GM21619 (cell line): Measurements from ENCODE around the gene HIGD2B.
"Not testable (repeated sequence)": the region's sequence is repeated elsewhere in the genome, so short reads cannot be mapped to it uniquely, and the experiment has no call there.

Experiments
- ATAC-seq: cut with Tn5 transposase; IDR thresholded peaks from one replicate; pipeline ENCODE4 v1.9.1; 2021; ENCODE audit not compliant: unreplicated experiment

Gene HIGD2B

GRCh38 chr15:72685925-72686794 is at the start of gene HIGD2B, which contains the start of gene BBS4:
TSS of gene HIGD2B (minus strand) at chr15:72686182. CDS start at chr15:72676374, 9,808 bp downstream.
TSS of gene BBS4 (plus strand) at chr15:72686207. CDS start at chr15:72686228, 21 bp downstream.
- ATAC-seq = peak; percentile 97

DNA sequence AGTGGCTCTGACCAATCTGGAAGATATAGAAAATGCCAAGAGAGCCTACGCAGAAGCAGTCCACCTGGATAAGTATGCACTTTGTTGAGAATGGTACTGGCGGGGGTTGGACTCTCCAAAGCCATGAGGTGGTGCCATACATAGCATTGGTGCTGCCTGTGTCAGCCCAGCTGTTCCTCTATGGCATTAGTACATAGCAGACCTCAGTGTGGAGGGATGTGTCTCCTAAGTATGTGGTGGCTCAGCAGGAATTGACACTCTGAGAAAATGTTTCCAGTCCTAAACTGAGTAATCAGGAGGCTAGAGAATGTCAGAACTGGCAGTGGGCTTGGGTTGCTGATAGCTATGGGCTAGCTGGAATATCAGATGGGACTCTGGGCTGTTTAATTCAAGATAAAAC is 49.1 kb upstream of the HIGD2B start:
- no peak for ATAC-seq

DNA sequence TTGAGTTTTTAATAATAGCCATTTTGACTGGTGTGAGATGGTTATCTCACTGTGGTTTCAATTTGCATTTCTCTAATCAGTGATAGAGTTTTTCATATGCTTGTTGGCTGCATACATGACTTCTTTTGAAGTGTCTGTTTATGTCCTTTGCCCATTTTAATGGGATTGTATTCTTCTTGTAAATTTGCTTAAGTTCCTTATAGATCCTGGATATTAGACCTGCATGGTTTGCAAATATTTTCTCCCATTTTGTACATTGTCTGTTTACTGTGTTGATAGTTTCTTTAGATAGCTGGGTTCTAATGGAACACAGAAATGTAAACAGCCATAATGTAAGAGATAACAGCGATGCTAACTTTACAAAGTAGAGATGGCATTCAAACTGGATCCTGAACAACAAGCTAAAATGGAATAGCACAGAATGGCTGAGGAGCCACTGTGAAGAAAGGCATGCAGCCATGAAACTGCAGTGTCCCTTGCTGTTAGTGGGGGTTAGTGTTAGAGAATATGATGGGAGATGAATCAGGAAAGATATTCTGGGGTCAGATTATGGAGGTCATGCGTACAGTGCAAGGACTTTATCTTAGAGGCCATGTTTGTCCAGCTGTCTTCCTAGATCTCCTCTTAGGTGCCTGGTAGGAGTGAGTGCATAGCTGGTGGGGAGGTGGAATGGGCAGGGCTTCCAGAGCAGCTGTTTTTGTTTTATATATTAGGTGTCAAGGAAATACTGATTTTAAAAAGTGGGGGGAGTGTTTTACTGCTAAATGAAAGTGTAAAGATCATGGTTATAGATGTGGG is 48.2 kb upstream of the HIGD2B start:
- no peak for ATAC-seq

- ATAC-seq = no peak
Measured at GRCh38 chr15:72732516-72732915, 46.5 kb upstream of the HIGD2B start.

DNA sequence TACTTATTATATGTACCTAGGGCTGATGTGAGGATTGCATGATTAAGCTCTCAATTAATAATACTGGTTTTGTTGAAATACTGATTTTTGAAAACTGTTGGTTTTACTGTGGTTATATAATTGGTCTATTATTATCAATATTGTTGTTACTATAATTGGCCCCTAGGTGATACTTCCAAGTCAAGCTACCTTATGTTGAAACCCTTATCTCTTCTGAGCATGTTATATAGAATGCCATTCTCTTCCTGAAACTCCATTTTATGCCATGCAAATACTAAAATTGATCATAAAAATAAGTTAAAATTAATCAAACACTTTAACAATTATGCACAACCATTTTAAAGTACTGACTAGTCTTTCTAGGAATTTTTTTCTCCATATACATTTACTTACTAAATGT is 46.1 kb upstream of the HIGD2B start:
- no peak for ATAC-seq

DNA sequence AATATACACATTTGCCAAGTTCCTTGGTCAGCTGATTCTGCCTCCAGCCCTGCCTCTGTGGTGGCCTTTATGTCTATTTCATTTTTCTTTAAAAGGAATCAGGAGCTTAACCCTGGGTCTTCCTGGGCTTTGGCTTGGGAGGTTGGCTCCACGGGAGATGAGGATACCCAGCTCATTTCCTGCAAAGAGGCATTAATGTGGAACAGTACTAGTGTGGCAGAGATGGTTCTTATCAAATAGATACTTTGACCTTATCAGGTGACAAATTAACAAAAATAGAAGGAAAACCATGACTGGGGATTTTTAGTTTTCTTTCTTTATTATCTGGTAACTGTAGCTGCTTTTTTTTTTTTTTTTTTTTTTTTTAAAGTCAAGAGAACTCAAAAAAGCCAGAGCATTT is 42.8 kb upstream of the HIGD2B start:
- no peak for ATAC-seq

DNA sequence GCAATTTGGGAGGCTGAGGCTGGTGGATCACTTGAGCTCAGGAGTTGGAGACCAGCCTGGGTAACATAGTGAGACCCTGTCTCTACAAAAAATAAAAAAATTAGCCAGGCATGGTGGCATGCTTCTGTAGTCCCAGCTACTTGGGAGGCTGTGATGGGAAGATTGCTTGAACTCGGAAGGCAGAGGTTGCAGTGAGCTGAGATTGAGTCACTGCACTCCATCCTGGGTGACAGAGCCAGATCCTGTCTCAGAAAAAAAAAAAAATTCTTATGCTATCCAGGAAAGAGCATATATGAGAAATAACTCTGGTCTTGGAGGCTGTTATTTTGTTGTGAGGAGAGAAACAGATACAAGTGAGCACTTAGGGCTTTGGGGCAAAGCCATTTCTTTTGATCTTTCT is 42.3 kb upstream of the HIGD2B start:
- not testable (repeated sequence) for ATAC-seq

- ATAC-seq = no peak
Measured at GRCh38 chr15:72727154-72727553, 41.2 kb upstream of the HIGD2B start.

DNA sequence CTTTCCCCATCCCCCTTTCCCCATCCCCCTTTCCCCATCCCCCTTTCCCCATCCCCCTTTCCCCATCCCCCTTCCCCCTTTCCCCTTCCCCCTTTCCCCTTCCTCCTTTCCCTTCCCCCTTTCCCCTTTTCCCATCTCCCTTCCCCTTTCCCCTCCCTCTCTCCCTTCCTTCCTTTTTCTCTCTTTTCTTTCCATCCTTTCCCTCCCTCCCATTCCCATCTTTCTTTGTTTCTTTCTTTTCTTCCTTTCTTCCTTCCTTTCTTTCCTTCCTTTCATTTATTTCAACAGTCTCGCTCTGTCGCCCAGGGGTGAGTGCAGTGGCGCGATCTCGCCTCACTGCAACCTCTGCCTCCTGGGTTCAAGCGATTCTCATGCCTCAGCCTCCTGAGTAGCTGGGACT is 39.9 kb upstream of the HIGD2B start:
- ATAC-seq = not testable (repeated sequence)

GRCh38 chr15:72725446-72725845 is 39.5 kb upstream of the HIGD2B start:
- no peak for ATAC-seq

DNA sequence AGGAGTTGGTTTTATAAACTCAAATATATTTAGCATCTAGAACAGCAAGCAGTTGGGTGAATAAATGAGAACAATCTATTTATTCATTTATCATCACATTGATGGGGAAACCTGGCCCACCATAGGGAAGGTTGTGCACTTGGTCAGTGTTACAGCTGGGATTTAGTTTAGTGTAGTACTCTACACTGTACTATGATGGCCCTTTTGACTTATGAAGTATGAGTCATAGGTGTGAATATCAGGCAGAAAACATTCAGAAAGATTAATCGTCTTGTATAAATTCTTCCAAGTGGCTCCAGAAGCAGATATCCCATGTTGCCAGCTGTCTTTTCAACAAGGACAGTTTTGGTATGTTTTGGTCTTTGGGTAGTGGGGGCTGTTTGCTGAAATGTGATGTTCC is 38.0 kb upstream of the HIGD2B start:
- ATAC-seq = no peak

DNA sequence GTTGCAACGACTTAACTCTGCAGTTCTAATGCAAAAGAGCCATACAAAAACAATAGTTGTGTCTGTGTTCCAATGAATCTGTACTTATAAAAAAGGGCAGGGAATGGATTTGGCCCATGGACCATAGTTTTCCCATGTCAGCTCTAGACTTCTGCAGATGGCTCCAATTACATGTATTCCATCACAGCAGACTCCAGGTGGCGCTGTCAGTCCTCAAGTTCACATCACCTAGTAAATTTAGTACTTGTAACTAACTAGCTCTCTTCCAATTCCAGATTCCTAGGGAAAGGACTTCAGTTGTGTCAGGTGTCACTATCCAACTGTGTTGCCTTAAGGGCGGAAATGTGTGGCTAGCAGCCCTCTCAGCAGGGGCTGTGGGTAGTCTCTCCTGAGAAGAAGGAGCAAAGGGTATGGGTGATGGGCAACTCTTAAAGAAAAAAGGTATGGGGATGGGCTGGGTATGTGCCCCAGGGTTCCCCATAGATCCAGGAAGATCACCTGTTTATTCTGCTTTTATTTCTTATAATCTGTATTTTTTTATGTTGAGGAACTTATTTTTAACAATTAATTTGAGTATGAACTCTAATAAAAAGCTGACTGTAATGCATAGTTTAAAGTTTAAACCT is 36.2 kb upstream of the HIGD2B start:
- no peak for ATAC-seq

DNA sequence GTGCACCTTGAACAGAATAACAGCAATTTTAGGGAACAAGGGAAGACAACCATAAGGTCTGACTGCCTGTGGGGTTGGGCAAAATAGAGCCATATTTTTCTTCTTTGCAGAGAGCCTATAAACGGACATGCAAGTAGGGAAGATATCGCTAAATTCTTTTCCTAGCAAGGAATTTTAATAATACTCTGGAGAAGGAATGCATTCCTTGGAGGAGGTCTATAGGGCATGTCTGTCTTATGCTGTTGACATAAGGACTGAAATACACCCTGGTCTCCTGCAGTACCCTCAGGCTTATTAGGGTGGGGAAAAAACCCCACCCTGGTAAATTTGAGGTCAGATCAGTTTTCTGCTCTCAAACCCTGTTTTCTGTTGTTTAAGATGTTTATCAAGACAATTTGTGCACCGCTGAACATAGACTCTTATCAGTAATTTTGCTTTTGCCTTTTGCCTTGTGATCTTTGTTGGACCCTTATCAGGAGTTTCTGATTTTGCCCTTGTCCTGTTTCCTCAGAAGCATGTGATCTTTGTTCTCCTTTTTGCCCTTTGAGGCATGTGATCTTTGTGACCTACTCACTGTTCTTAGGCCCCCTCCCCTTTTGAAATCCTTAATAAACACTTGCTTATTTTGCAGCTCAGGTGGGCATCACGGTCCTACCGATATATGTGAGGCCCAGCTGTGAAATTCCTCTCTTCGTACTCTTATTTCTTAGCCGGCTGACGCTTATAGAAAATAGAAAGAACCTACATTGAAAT is 22.7 kb upstream of the HIGD2B start:
- not testable (repeated sequence) for ATAC-seq

- ATAC-seq = no peak
Measured at GRCh38 chr15:72706266-72706665, 20.3 kb upstream of the HIGD2B start.

- no peak for ATAC-seq
Measured at GRCh38 chr15:72700076-72700475, 14.1 kb upstream of the HIGD2B start.

- no peak for ATAC-seq
Measured at GRCh38 chr15:72698938-72699337, 13.0 kb upstream of the HIGD2B start.

- no peak for ATAC-seq
Measured at GRCh38 chr15:72690938-72691337, 5.0 kb upstream of the HIGD2B start.

- ATAC-seq = no peak
Measured at GRCh38 chr15:72688697-72689096, 2.7 kb upstream of the HIGD2B start.

GRCh38 chr15:72685301-72685924 is 569 bp downstream of the HIGD2B start:
- ATAC-seq = no peak

DNA sequence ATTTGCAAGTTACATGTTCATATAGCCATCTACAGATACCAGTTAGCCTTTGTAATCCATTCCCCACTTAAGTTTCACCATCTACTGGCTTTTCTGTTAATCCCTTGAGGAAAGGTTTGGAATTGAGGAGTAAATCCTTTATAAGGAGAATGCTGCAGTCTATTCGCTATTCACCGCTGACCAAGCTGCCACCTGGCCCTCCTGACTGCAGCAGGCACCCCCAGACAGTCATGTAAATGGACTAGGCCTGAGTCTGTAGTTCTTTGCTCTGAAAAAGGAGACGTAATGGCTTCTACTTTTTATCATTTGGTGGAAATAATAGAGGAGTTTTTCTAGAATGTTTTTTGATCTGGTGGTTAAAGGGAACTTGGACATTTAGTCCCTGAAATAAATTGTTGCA is 3.2 kb downstream of the HIGD2B start:
- no peak for ATAC-seq
